Heart right ventricle (tissue), 16 donors: ENCODE measurements around the gene TRMT5. TPM values are rescaled to one million over a fixed set of nuclear protein-coding genes. Genes with fewer than 3 reads are reported as not detected.
A peak's percentile ranks its signal among the peaks of the same experiment; 100 is the strongest.

Experiments
- ATAC-seq, 8 donors: fragments of 200-7000 bp; cut with Tn5 transposase; one replicate each; pipeline ENCODE4 v1.9.1; 2020; ENCODE audit warnings: mild to moderate bottlenecking in 8 of 8, moderate library complexity in 8 of 8, moderate number of reproducible peaks in 1 of 8
- DNase-seq, 2 donors: peaks; one replicate each; pipeline ENCODE4 v3.0.0-alpha.2; 2020
- H3K27ac ChIP-seq, 10 donors: fragments of 200-600 bp; sonication (generic) in 2 of 10; one replicate each; pipeline versions ENCODE4 v1.5.0 to v1.8.0; 2020 to 2022; ENCODE audit warnings: mild to moderate bottlenecking in 3 of 10
- H3K27me3 ChIP-seq, 7 donors: fragments of 200-600 bp; one replicate each; pipeline ENCODE4 v1.8.0; 2021 to 2022; ENCODE audit warnings: mild to moderate bottlenecking in 2 of 7
- H3K36me3 ChIP-seq, 9 donors: fragments of 200-600 bp; sonication (generic) in 1 of 9; one replicate each; pipeline versions ENCODE4 v1.5.0 to v1.8.0; 2020 to 2022; ENCODE audit warnings: mild to moderate bottlenecking in 2 of 9
- H3K4me1 ChIP-seq, 9 donors: fragments of 200-600 bp; sonication (generic) in 1 of 9; one replicate each; pipeline versions ENCODE4 v1.5.0 to v1.8.0; 2020 to 2022; ENCODE audit warnings: mild to moderate bottlenecking in 4 of 9
- H3K4me3 ChIP-seq, 10 donors: fragments of 200-600 bp; sonication (generic) in 2 of 10; one replicate each; pipeline versions ENCODE4 v1.5.0 to v1.8.0; 2020 to 2022; ENCODE audit warnings: mild to moderate bottlenecking in 7 of 10, moderate library complexity in 2 of 10
- H3K9me3 ChIP-seq, 11 donors: fragments of 200-600 bp in 10 of 11; sonication (generic) in 2 of 11; one replicate each; pipeline versions ENCODE4 v1.5.0 to v1.8.0; 2013 to 2022; ENCODE audit warnings: mild to moderate bottlenecking in 2 of 11, control low read depth in 1 of 11, moderate library complexity in 1 of 11
- WGBS, 2 donors: extraction: QIAGEN DNeasy Blood & Tissue Kit; methylation state at CpG; one replicate each; pipeline ENCODE4 v1.1.7; 2013; ENCODE audit warnings: inconsistent platforms in 1 of 2; 5-methylcytosine and 5-hydroxymethylcytosine counted together
- intact Hi-C, 10 donors: fragments of 100-400 bp; cut with DNase I; formaldehyde crosslinking; loops; one replicate each; pipeline versions ENCODE4 v1.11.1 to v1.14.2; 2022
- polyA plus RNA-seq, 2 donors: library from polyadenylated mRNA; stranded (reverse); fragments of 200-250 nt; gene quantifications; one replicate each; pipeline ENCODE4 v1.2.3, GENCODE V29; 2013
- total RNA-seq, 10 donors: library from RNA; stranded (reverse); fragmentation: NEBNext Ultra II Directional in 3 of 10; extraction: Animal tissue kit (Norgen Biotek cat#: 25700) in 3 of 10; gene quantifications; one replicate each; pipeline versions ENCODE4 v1.2.1 to v1.2.4, GENCODE V29; 2021 to 2023
- TF ChIP-seq, protein P1 (sequence below), 9 donors: fragments of 200-600 bp; sonication (generic) in 2 of 9; IDR thresholded peaks; one replicate each; pipeline versions ENCODE4 v1.5.0 to v1.8.0; 2021 to 2022; ENCODE audit warnings: antibody characterized with exemption in 9 of 9, mild to moderate bottlenecking in 5 of 9, moderate library complexity in 1 of 9
- donor health status: Arrhythmogenic right ventricular cardiomyopathy.
- donor health status: ischemic (EF 13 %, LVEDD 7.1; RV severe dilation, severe dysfunction).
- donor health status: healthy with polysubstance abuse.
- donor health status: DM: no; HTN: yes; CAD: no.
- donor health status: DM: no; HTN: no; CAD: no.
- donor health status: ischemic (EF 25% LVEDD 6.9; RV normal size, moderate dysfunction).
- donor health status: ischemic (EF 25% LVEDD 5.7; RV mildly dilated, moderate dysfunction).
- donor health status: healthy.
- donor health status: DM: yes; HTN: yes; CAD: no.
- donor health status: Ischemic cardiomyopathy.
- donor health status: ischemic (EF 35%, LVEDD 5.7; RV mildly dilated, moderate dysfunction).
- donor health status: nonischemic (EF 11% LVEDD 7.7; RV severe dilation, severe dysfunction).
- donor health status: DM: yes; HTN: yes; CAD: no.
- donor health status: PGD.
- donor health status: ischemic (EF 29% LVEDD 5.4; RV normal size, mild dysfunction).
- donor health status: nonischemic (EF 23%, LVEDD 6.1; RV moderate dilation, normal function).

Gene TRMT5
- total and polyA plus RNA-seq, 12 donors = 2.0 to 8.9 (median 6.6) TPM

GRCh38 chr14:60958146-60958545, 22.7 kb downstream of the TRMT5 start:
- Histone ChIP-seq H3K4me1 (no peaks in the 10 kb centered on the region), H3K9me3 (peaks cover 0 to 61% (median 41%) of the 10 kb centered on the region in 11 donors), H3K36me3 (peaks cover 0 to 8% (median 0%) of the 10 kb centered on the region in 9 donors), H3K4me3 (no peak overlapping the region), H3K27me3 (no peaks in the 10 kb centered on the region), H3K27ac (no peak overlapping the region)
- no peak for DNase-seq
- intact Hi-C loops = loop anchor here in 1 of 10 donors (10.0 kb wide), 1 partner anchor 93 kb away; no protein-coding TSS in a partner anchor
- no peak for ATAC-seq
- TF ChIP-seq, protein P1, sequence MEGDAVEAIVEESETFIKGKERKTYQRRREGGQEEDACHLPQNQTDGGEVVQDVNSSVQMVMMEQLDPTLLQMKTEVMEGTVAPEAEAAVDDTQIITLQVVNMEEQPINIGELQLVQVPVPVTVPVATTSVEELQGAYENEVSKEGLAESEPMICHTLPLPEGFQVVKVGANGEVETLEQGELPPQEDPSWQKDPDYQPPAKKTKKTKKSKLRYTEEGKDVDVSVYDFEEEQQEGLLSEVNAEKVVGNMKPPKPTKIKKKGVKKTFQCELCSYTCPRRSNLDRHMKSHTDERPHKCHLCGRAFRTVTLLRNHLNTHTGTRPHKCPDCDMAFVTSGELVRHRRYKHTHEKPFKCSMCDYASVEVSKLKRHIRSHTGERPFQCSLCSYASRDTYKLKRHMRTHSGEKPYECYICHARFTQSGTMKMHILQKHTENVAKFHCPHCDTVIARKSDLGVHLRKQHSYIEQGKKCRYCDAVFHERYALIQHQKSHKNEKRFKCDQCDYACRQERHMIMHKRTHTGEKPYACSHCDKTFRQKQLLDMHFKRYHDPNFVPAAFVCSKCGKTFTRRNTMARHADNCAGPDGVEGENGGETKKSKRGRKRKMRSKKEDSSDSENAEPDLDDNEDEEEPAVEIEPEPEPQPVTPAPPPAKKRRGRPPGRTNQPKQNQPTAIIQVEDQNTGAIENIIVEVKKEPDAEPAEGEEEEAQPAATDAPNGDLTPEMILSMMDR (IDR thresholded peaks at IDR 0.05) = no peak

GRCh38 chr14:60956632-60957031, 24.2 kb downstream of the TRMT5 start:
- peaks cover 0 to 8% (median 0%) of the 10 kb centered on the region in 9 donors for H3K36me3 ChIP-seq
- TF ChIP-seq, protein P1 (IDR thresholded peaks at IDR 0.05) = no peak
- DNase-seq (no peak), ATAC-seq (no peak)
- 99 to 100% methylated on average over 1 of the region's 1 CpG for WGBS, 2 donors
- H3K4me3 ChIP-seq = no peak overlapping the region
- no peaks in the 10 kb centered on the region for H3K27me3 ChIP-seq
- no peak overlapping the region for H3K27ac ChIP-seq
- H3K9me3 ChIP-seq = peaks cover 0 to 61% (median 41%) of the 10 kb centered on the region in 11 donors
- intact Hi-C loops = loop anchor here in 1 of 10 donors (10.0 kb wide), 1 partner anchor 92 kb away; no protein-coding TSS in a partner anchor
- peaks cover 0 to 5% (median 0%) of the 10 kb centered on the region in 9 donors for H3K4me1 ChIP-seq

GRCh38 chr14:60956202-60956601, 24.7 kb downstream of the TRMT5 start:
- no peak overlapping the region for H3K27ac ChIP-seq
- peaks cover 0 to 8% (median 0%) of the 10 kb centered on the region in 9 donors for H3K36me3 ChIP-seq
- no peak for DNase-seq
- H3K9me3 ChIP-seq = peaks cover 0 to 61% (median 41%) of the 10 kb centered on the region in 11 donors
- WGBS, 2 donors = 94 to 99% methylated on average over 4 of the region's 4 CpGs
- TF ChIP-seq, protein P1 (IDR thresholded peaks at IDR 0.05) = no peak
- no peaks in the 10 kb centered on the region for H3K27me3 ChIP-seq
- H3K4me3 ChIP-seq = no peak overlapping the region
- H3K4me1 ChIP-seq = peaks cover 0 to 9% (median 0%) of the 10 kb centered on the region in 9 donors
- intact Hi-C loops = loop anchor here in 1 of 10 donors (10.0 kb wide), 1 partner anchor 91 kb away; no protein-coding TSS in a partner anchor
- no peak for ATAC-seq

DNA sequence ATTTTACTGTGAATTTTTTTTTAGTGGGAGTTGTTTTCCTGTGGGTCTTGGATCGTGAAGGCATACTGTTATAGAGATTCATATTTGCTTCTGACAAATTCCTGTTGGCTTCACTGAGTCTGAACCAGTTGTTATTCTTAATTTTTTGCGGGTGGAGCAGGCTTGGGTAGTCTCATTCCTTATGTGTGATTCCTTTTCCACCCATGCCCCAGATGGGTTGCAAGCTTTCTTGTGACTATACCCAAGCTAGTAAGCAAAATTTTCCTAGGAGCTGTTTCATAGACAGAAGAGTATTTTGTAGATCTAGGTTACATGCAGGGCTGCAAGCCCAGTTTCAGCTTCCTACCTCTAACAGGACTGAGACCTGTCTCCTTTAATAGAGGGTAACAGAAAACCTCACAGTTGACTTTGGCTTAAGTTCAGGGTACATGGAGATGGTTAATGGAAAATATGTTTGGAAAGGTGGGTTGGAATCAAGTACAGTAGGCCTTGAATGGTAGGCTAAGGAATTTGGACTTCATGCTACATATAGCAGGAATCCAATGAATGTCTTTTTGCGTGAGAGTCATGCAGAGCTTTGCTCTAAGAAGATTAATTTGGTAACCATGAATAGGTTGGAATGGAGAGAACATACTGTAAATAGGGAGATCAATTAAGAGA, 29.0 kb downstream of the TRMT5 start:
- peaks cover 0 to 28% (median 0%) of the 10 kb centered on the region in 9 donors for H3K4me1 ChIP-seq
- WGBS, 2 donors = 48% methylated on average over 3 of the region's 3 CpGs
- TF ChIP-seq, protein P1 (IDR thresholded peaks at IDR 0.05) = no peak
- no peak overlapping the region for H3K4me3 ChIP-seq
- H3K27ac ChIP-seq = peak overlapping the region in 2 of 10 donors; percentile 3 to 48
- intact Hi-C loops = loop anchor here in 1 of 10 donors (10.0 kb wide), 1 partner anchor 87 kb away; no protein-coding TSS in a partner anchor
- no peaks in the 10 kb centered on the region for H3K27me3 ChIP-seq
- ATAC-seq (no peak), DNase-seq (no peak)
- peaks cover 0 to 35% (median 20%) of the 10 kb centered on the region in 11 donors for H3K9me3 ChIP-seq
- H3K36me3 ChIP-seq = peaks cover 0 to 6% (median 0%) of the 10 kb centered on the region in 9 donors
